ENCODE data around the gene SLC12A4. TPM values are rescaled to one million over a fixed set of nuclear protein-coding genes. Genes with fewer than 3 reads are reported as not detected.

The SLC12A4 gene
- total and polyA plus RNA-seq, 2 of the 13 experiments (the other 11 are each of a cell fraction or from before 2014, with no cell fraction given), result 65.1 to 84.3 TPM

GRCh38 chr16:67940446-67941089, 27.9 kb downstream of the SLC12A4 start (continued):
- no peak for TF ChIP-seq ZNF550 (CRISPR knock-in tag; IDR thresholded peaks at IDR 0.05; ENCODE audit: borderline replicate concordance)
- TF ChIP-seq ZEB1 (IDR thresholded peaks at IDR 0.05; ENCODE audit: insufficient replicate concordance, low read depth), result no peak
- no peak for TF ChIP-seq TFDP1 (CRISPR knock-in tag; IDR thresholded peaks at IDR 0.05; ENCODE audit: borderline replicate concordance)
- TF ChIP-seq ERF (CRISPR knock-in tag; IDR thresholded peaks at IDR 0.05), result no peak
- peak; percentile 31; the same call in 1 of the 2 replicates for TF ChIP-seq ZNF460 (CRISPR knock-in tag; IDR thresholded peaks at IDR 0.05; ENCODE audit: borderline replicate concordance)
- TF ChIP-seq ZNF33B (CRISPR knock-in tag; IDR thresholded peaks at IDR 0.05), result no peak
- 0 out of 2 replicates have a peak, but pooled peaks have one; percentile 22 for TF ChIP-seq GZF1 (CRISPR knock-in tag; IDR thresholded peaks at IDR 0.05)
- no peak for TF ChIP-seq SP140L (CRISPR knock-in tag; IDR thresholded peaks at IDR 0.05; ENCODE audit: borderline replicate concordance)
- no peak for TF ChIP-seq RBM39 (IDR thresholded peaks at IDR 0.05; ENCODE audit: low read depth, low read length, poor library complexity, severe bottlenecking)
- no peak for TF ChIP-seq KLF16 (CRISPR knock-in tag; IDR thresholded peaks at IDR 0.05)
- TF ChIP-seq RBAK (CRISPR knock-in tag; IDR thresholded peaks at IDR 0.05), result no peak
- TF ChIP-seq RORA (CRISPR knock-in tag; IDR thresholded peaks at IDR 0.05), result no peak
- TF ChIP-seq, protein P1, sequence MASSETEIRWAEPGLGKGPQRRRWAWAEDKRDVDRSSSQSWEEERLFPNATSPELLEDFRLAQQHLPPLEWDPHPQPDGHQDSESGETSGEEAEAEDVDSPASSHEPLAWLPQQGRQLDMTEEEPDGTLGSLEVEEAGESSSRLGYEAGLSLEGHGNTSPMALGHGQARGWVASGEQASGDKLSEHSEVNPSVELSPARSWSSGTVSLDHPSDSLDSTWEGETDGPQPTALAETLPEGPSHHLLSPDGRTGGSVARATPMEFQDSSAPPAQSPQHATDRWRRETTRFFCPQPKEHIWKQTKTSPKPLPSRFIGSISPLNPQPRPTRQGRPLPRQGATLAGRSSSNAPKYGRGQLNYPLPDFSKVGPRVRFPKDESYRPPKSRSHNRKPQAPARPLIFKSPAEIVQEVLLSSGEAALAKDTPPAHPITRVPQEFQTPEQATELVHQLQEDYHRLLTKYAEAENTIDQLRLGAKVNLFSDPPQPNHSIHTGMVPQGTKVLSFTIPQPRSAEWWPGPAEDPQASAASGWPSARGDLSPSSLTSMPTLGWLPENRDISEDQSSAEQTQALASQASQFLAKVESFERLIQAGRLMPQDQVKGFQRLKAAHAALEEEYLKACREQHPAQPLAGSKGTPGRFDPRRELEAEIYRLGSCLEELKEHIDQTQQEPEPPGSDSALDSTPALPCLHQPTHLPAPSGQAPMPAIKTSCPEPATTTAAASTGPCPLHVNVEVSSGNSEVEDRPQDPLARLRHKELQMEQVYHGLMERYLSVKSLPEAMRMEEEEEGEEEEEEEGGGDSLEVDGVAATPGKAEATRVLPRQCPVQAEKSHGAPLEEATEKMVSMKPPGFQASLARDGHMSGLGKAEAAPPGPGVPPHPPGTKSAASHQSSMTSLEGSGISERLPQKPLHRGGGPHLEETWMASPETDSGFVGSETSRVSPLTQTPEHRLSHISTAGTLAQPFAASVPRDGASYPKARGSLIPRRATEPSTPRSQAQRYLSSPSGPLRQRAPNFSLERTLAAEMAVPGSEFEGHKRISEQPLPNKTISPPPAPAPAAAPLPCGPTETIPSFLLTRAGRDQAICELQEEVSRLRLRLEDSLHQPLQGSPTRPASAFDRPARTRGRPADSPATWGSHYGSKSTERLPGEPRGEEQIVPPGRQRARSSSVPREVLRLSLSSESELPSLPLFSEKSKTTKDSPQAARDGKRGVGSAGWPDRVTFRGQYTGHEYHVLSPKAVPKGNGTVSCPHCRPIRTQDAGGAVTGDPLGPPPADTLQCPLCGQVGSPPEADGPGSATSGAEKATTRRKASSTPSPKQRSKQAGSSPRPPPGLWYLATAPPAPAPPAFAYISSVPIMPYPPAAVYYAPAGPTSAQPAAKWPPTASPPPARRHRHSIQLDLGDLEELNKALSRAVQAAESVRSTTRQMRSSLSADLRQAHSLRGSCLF (CRISPR knock-in tag; IDR thresholded peaks at IDR 0.05; ENCODE audit: borderline replicate concordance), result no peak
- TF ChIP-seq, protein P2, sequence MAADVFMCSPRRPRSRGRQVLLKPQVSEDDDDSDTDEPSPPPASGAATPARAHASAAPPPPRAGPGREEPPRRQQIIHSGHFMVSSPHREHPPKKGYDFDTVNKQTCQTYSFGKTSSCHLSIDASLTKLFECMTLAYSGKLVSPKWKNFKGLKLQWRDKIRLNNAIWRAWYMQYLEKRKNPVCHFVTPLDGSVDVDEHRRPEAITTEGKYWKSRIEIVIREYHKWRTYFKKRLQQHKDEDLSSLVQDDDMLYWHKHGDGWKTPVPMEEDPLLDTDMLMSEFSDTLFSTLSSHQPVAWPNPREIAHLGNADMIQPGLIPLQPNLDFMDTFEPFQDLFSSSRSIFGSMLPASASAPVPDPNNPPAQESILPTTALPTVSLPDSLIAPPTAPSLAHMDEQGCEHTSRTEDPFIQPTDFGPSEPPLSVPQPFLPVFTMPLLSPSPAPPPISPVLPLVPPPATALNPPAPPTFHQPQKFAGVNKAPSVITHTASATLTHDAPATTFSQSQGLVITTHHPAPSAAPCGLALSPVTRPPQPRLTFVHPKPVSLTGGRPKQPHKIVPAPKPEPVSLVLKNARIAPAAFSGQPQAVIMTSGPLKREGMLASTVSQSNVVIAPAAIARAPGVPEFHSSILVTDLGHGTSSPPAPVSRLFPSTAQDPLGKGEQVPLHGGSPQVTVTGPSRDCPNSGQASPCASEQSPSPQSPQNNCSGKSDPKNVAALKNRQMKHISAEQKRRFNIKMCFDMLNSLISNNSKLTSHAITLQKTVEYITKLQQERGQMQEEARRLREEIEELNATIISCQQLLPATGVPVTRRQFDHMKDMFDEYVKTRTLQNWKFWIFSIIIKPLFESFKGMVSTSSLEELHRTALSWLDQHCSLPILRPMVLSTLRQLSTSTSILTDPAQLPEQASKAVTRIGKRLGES (CRISPR knock-in tag; IDR thresholded peaks at IDR 0.05; ENCODE audit: borderline replicate concordance), result no peak
- no peak for TF ChIP-seq ZC3H13 (CRISPR knock-in tag; IDR thresholded peaks at IDR 0.05)
- peak; percentile 48; the same call in 1 of the 2 replicates for TF ChIP-seq POLR2AphosphoS5 (IDR thresholded peaks at IDR 0.05; ENCODE audit: low read depth, low read length)
- no peak for TF ChIP-seq EZH2 (conservative IDR thresholded peaks at IDR 0.05; ENCODE audit: low read depth, low read length)
- TF ChIP-seq ZNF878 (CRISPR knock-in tag; IDR thresholded peaks at IDR 0.05), result no peak
- TF ChIP-seq ZNF282 (IDR thresholded peaks at IDR 0.05; ENCODE audit: partially characterized antibody), result no peak
